Amygdala (tissue), 56 donors: ENCODE measurements around the gene CERS3.

Experiments
- DNase-seq, 56 donors: peaks; one replicate each; lab custom pipeline; 2025; lab: John Stamatoyannopoulos, UW

The CERS3 gene

GRCh38 chr15:100531204-100531603 lies 2.5 kb upstream of the CERS3 start:
- no peak for DNase-seq

DNA sequence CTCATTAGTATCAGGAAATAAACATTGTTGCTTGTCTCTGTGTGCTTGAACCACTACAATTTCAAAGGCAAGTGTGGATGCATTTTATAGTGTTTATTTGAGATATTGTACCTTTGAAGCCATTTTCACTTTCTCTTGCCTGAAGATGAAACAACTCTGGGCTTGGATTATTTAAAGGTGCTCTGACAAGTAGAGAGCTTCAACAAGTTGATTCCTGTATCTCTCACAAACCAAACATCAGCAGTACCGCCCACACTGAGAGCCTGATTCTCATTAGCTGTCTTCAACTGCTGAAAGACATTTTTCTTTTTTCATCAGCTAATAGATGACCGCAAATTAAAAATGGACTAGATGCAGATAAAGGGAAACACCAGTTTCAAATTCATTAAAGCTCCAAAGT lies 806 bp upstream of the CERS3 start:
- no peak for DNase-seq

DNA sequence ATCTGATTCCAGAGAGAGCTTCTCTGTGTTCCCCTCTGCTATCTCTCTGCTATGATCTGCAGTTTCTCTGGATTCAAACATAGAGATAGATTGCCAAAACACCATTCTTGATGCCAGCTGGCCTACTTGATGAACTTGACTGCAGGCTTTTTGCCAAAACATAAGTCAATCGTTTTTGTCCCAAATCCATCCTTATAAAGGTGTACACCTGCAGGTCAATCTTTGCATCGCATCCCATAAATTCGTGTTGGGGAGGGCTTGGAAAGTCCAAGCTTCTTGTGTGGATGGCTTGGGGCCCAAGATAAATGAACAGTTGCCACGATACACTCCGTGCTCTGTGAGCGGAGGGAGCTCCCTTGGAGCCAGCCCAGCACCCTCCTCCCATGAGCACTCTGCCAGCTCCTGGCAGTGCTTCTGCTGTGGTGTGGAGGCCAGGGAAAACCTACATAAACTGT lies 2.7 kb downstream of the CERS3 start:
- DNase-seq, result peak in 46 of 56 donors; percentile 4 to 74 (median 40)

GRCh38 chr15:100525436-100525835 lies 3.3 kb downstream of the CERS3 start:
- DNase-seq, result no peak

- DNase-seq, result no peak
These were observed 4.4 kb downstream of the CERS3 start for GRCh38 chr15:100524326-100524725.

DNA sequence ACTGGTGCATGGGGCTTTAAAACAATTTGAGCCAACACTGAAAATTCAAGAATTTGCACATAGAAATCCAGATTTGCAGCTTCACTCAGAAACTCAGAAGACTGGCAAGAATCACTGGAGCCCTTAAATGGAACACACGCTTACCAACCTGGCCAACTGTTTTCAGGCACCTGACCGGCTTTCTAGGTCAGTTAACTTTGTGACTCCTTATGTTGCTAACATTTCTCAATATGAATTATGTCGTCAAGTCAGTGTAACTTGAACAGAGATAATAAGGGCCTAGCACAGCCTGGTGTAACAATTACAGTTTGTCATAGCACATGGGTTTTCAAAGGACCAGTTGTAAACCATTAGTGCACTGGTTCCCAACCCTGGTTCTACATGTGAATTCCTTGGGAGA lies 6.8 kb downstream of the CERS3 start:
- no peak for DNase-seq

GRCh38 chr15:100520132-100520921 lies 8.4 kb downstream of the CERS3 start:
- DNase-seq, result peak in 1 of 56 donors; percentile 4

GRCh38 chr15:100517846-100518245 lies 10.9 kb downstream of the CERS3 start:
- DNase-seq, result no peak

- no peak for DNase-seq
These were observed 11.9 kb downstream of the CERS3 start for GRCh38 chr15:100516643-100517512.

GRCh38 chr15:100515758-100516157 lies 13.0 kb downstream of the CERS3 start:
- DNase-seq, result no peak

DNA sequence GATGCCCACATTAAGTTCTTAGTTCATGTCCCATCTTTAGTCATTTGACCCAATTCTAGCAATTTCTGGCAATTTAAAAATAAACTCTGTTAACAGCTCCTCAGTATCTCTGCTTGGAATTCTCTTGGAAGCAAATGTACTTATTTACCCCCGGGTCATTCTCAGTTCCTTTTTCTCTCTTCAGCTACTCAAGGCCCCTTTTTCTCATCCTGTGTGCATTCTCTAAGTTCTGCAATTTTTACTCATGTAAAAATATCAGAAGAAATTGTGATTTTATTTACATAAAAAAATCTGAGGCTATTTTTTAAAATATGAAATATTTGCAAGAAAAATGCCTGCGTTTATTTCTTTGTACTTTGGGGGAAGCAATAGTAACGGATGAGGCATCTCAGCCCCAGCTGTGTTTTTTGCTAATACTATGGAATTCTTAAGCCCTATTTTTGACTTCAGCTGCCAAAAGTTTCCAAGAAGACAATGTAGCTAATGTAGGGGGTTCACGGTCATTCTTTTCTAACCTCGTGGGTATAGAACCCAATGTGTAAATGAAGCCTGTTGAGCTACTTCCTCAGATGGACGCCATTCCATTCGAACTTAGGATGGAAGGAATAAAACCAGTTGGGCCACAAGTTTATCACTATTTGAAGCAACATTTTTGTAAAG lies 20.0 kb downstream of the CERS3 start:
- no peak for DNase-seq

DNA sequence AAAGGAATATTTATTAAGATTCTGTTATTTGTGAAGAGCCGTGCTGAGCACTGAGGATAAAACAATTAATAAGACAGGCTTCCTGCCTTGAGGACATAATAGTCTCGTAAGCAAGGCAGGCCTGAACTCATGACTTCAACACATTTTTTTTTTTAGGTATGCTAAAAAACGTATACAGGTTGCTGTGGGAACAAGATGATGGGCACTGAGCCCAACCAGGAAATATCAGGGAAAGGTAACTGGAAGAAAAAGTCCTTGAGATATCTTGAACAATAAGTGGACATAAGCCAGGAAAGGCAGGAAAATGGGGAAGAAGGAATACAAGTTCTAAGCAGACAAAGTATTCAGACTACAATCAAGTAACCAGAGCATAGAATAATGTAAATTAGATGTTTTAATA lies 26.1 kb downstream of the CERS3 start:
- no peak for DNase-seq

- DNase-seq, result no peak
These were observed 27.6 kb downstream of the CERS3 start for GRCh38 chr15:100501117-100501516.

DNA sequence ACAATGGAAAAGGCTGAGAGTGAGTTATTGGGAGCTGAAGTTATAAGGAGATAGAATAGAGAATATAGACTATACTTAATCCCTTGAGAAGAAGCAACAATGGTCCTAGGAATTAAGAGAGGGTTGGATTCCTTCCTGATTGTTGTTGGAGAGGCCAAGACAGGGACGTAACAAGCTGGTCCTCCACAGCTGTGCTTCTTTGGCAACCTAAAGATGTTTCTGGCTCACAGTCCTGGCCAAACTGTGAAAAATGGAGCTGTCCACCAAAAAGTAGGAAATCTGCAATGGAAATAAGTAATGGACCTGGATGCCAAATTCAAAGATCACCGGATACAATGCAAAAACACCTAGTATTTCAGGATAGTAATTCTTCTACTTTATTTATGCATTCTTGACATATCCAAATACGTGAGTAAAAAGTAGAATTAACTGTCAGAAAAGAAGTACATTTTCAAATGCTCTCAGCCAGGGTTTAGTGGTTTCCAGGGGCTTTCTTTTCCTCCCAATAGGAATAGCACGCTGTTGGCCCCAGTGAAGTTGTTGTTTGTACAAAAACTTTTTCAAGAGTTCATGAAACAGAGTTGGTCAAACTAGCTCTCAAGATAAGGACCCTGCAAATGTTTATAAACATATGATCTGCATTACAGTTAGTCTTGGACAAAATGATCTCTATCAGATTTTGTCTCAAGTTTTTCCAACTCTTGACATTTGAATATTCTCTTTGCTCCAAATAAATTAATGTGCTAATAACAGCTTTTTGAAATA lies 28.3 kb downstream of the CERS3 start:
- DNase-seq, result no peak

DNA sequence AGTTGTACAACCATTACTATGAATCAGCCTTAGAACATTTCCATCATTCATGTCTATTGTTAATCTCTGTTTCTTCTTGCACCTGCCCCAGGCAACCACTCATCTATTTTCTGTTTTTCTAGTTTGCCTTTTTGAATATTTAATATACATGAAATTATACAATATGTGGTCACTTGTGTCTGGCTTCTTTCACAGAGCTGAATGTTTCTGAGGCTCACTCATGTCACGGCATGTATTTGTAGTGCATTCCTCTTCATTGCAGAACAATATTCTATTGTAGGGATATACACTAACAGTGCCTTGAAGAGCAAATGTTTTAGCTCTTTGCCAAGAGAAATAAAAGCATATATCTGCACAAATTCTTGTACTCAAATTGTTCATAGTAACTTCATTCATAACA lies 32.9 kb downstream of the CERS3 start:
- no peak for DNase-seq

DNA sequence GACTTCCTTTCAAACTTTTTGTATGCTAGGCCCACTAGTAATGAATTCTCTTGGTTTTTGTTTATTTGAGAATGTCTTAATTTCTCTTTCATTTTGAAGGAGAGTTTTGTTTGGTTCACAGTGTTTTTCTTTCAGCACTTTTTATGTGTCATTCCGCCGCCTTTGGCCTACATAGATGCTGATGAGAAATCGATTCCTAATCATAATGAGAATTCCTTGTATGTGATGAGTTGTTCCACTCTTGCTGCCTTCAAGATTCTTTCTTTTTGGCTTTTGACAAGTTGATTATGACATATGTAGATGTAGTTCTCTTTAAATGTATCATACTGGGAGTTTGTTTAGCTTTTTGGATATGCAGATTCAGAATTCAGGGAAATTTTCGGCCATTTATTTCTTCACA lies 35.5 kb downstream of the CERS3 start:
- no peak for DNase-seq

DNA sequence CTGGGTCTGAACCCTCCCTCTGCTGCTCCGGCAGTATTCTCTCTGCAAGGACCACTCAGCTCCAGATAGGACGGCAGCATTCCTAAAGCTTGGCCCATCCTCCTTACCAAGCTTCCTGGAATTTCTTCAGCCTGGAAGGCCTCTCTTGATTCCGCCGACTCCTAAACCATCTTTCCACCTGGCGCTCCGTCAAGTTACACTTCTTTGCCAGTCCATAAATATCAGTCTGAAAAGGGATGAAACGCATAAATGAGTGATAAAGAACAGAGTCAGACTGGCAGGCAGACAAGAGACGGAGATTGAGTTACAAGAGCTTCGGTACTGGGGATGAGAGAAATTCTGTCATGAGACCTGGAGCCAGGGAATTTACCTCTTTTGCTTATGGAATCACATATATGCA lies 44.3 kb downstream of the CERS3 start:
- no peak for DNase-seq

DNA sequence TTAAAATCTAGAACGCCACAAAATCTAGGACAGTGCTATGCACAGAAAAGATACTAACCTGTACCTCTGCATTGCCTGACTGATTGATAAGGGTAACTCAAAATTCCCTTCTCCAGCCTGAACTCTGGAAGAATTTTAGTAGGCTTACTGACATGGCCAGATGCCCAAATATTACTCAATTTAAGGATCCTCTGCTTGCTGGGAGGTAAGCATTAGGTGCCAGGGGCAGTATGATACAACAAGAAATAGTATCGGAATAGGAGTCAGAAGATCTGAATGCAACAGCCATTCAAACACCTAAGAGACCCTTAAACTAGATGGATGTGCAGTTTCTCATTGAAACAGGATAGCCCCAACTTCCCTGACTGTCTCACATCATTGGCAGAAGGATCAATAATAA lies 45.4 kb downstream of the CERS3 start:
- no peak for DNase-seq

DNA sequence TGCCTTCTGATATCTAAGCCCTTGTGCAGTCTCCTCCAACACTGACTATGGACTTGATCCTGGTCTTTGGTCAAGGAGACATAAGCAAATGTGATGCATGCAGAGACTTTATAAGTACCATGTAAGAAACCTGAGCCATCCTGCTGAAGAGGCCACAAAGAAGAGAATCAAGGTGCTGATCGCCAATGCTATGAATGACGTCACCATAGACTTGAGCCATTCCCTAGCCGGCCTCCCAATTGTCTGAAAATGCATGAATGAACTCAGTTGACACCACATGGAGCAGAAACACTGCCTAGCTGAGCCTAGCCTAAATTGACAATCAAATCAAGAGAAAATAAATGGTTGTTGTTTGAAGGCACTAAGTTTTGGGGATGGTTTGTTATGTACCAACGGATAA lies 51.9 kb downstream of the CERS3 start:
- DNase-seq, result no peak

DNA sequence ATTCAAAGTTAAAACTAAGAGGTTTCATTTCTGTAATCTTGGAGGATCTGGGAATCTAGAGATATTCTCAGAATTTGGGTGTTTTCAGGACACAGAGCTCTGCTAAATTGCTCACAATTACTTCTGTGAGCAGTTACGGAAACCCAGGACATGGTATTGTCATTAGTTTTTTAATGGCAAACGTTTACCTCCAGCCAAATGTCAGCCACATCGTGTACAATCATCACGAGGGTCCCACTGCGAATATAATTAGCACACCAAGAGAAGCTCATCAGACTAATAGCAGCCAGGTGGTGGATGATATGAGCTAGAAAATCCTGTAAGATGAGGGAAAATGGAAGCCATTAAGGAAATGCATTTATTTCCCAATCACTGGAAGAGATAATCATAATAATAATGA lies 56.0 kb downstream of the CERS3 start:
- DNase-seq, result no peak
